Smooth muscle cell (in vitro differentiated cells): ENCODE measurements around the gene NOTCH4. TPM values are rescaled to one million over a fixed set of nuclear protein-coding genes. Genes with fewer than 3 reads are reported as not detected.

Source experiments
- DNase-seq: peaks from one replicate; lab custom pipeline; 2025; ENCODE audit not compliant: unreplicated experiment; lab: John Stamatoyannopoulos, UW
- H2AFZ ChIP-seq: fragments of 200-600 bp; sonication (generic); 2 replicates; pipeline ENCODE4 v1.6.0; 2016; ENCODE audit warnings: antibody characterized with exemption, low read depth, mild to moderate bottlenecking
- H3F3A ChIP-seq: fragments of 200-600 bp; sonication (generic); 2 replicates; pipeline ENCODE4 v1.6.0; 2017; ENCODE audit warnings: antibody characterized with exemption, low read depth
- H3K27ac ChIP-seq: fragments of 200-600 bp; sonication (generic); 2 replicates; pipeline ENCODE4 v1.5.1; 2016; ENCODE audit warnings: low read depth, mild to moderate bottlenecking
- H3K27me3 ChIP-seq: fragments of 200-600 bp; sonication (generic); 2 replicates; pipeline ENCODE4 v1.6.1; 2016; ENCODE audit warnings: low read depth, mild to moderate bottlenecking
- H3K36me3 ChIP-seq: fragments of 200-600 bp; sonication (generic); 2 replicates; pipeline ENCODE4 v1.5.1; 2016; ENCODE audit warnings: low read depth
- H3K4me1 ChIP-seq: fragments of 200-600 bp; sonication (generic); 2 replicates; pipeline ENCODE4 v1.5.1; 2016; ENCODE audit warnings: low read depth
- H3K4me2 ChIP-seq: fragments of 200-600 bp; sonication (generic); 2 replicates; pipeline ENCODE4 v1.6.0; 2016; ENCODE audit warnings: mild to moderate bottlenecking
- H3K4me3 ChIP-seq: fragments of 200-600 bp; sonication (generic); 2 replicates; pipeline ENCODE4 v1.5.1; 2016; ENCODE audit warnings: mild to moderate bottlenecking
- H3K79me2 ChIP-seq: fragments of 200-600 bp; sonication (generic); 2 replicates; pipeline ENCODE4 v1.6.0; 2016; ENCODE audit warnings: low read depth, mild to moderate bottlenecking
- H3K9ac ChIP-seq: fragments of 200-600 bp; sonication (generic); 2 replicates; pipeline ENCODE4 v1.6.0; 2016; ENCODE audit warnings: low read depth
- H3K9me3 ChIP-seq: fragments of 200-600 bp; sonication (generic); replicated peaks from 2 replicates; pipeline ENCODE4 v1.5.1; 2016; ENCODE audit warnings: low read depth
- H4K20me1 ChIP-seq: fragments of 200-600 bp; sonication (generic); 2 replicates; pipeline ENCODE4 v1.6.0; 2016; ENCODE audit warnings: low read depth
- WGBS: methylation state at CpG from one replicate; pipeline ENCODE4 v1.1.7; 2016; ENCODE audit warnings: low lambda C conversion rate; 5-methylcytosine and 5-hydroxymethylcytosine counted together
- polyA plus RNA-seq: library from polyadenylated mRNA; unstranded; fragments of >200 nt; fragmentation: Nextera tagmentation; extraction: Ambion mirVana; gene quantifications from 2 replicates; pipeline ENCODE4 v1.2.1, GENCODE V29; 2016
- total RNA-seq: library from RNA; depleted of rRNA; stranded (reverse); fragments of >200 nt; gene quantifications from 2 replicates; pipeline ENCODE4 v1.2.3, GENCODE V29; 2014
- TF ChIP-seq, protein P1 (sequence below): fragments of 200-600 bp; sonication (generic); IDR thresholded peaks from 2 replicates; pipeline ENCODE4 v1.5.1; 2017; ENCODE audit warnings: borderline replicate concordance, mild to moderate bottlenecking, antibody characterized with exemption; ENCODE audit not compliant: insufficient read depth, poor library complexity, severe bottlenecking

NOTCH4 gene
- total and polyA plus RNA-seq, 2 experiments from 2014 or later = 0.54 to 1.6 TPM

DNA sequence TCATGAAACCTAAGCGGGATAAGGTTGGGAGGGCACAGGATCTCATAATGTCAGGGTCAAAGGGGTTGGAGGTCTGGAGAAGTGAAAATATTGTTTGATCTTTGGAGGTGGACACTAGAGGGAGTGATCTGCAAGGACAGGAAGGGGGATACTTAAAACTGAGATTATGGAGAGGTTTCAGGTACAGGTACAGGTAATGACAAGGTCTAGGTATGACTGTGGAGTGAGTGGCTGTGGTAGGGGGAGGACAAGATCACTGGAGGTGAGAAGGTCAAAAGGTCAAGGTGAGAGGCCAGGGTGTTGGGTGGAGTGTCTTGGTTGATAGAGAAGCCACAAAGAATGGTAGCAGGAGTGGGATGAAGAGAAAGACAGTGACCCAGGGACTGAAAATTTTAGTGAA lies 16.8 kb upstream of the NOTCH4 start:
- Histone ChIP-seq H3K27ac (no peak overlapping the region), H3K27me3 (no peaks in the 10 kb centered on the region), H3K9ac (no peak overlapping the region), H2AFZ (no peak overlapping the region), H3F3A (no peaks in the 10 kb centered on the region), H3K9me3 (no peaks in the 10 kb centered on the region), H3K4me3 (no peak overlapping the region), H3K4me2 (no peak overlapping the region), H4K20me1 (no peaks in the 10 kb centered on the region), H3K79me2 (no peaks in the 10 kb centered on the region), H3K36me3 (no peaks in the 10 kb centered on the region), H3K4me1 (peaks cover 3% of the 10 kb centered on the region)
- 95% methylated on average over 1 of the region's 1 CpG for WGBS
- DNase-seq = no peak
- TF ChIP-seq, protein P1, sequence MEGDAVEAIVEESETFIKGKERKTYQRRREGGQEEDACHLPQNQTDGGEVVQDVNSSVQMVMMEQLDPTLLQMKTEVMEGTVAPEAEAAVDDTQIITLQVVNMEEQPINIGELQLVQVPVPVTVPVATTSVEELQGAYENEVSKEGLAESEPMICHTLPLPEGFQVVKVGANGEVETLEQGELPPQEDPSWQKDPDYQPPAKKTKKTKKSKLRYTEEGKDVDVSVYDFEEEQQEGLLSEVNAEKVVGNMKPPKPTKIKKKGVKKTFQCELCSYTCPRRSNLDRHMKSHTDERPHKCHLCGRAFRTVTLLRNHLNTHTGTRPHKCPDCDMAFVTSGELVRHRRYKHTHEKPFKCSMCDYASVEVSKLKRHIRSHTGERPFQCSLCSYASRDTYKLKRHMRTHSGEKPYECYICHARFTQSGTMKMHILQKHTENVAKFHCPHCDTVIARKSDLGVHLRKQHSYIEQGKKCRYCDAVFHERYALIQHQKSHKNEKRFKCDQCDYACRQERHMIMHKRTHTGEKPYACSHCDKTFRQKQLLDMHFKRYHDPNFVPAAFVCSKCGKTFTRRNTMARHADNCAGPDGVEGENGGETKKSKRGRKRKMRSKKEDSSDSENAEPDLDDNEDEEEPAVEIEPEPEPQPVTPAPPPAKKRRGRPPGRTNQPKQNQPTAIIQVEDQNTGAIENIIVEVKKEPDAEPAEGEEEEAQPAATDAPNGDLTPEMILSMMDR = no peak

GRCh38 chr6:32239462-32239861 lies 15.6 kb upstream of the NOTCH4 start:
- 88% methylated on average over 2 of the region's 2 CpGs for WGBS
- DNase-seq = no peak
- H3K4me2 ChIP-seq = no peak overlapping the region
- H3K27me3 ChIP-seq = no peaks in the 10 kb centered on the region
- no peaks in the 10 kb centered on the region for H3F3A ChIP-seq
- no peak overlapping the region for H3K4me3 ChIP-seq
- H4K20me1 ChIP-seq = no peaks in the 10 kb centered on the region
- no peak overlapping the region for H2AFZ ChIP-seq
- no peak overlapping the region for H3K9ac ChIP-seq
- no peaks in the 10 kb centered on the region for H3K9me3 ChIP-seq
- no peak overlapping the region for H3K27ac ChIP-seq
- TF ChIP-seq, protein P1 = no peak
- no peaks in the 10 kb centered on the region for H3K79me2 ChIP-seq
- no peaks in the 10 kb centered on the region for H3K36me3 ChIP-seq
- no peaks in the 10 kb centered on the region for H3K4me1 ChIP-seq

- no peak overlapping the region for H3K9ac ChIP-seq
- TF ChIP-seq, protein P1 = no peak
- no peak overlapping the region for H3K4me3 ChIP-seq
- H3K36me3 ChIP-seq = no peaks in the 10 kb centered on the region
- H3K79me2 ChIP-seq = no peaks in the 10 kb centered on the region
- H4K20me1 ChIP-seq = no peaks in the 10 kb centered on the region
- H3K4me2 ChIP-seq = no peak overlapping the region
- no peak for DNase-seq
- no peaks in the 10 kb centered on the region for H3K9me3 ChIP-seq
- H3K27me3 ChIP-seq = no peaks in the 10 kb centered on the region
- no peaks in the 10 kb centered on the region for H3K4me1 ChIP-seq
- H2AFZ ChIP-seq = no peak overlapping the region
- H3F3A ChIP-seq = no peaks in the 10 kb centered on the region
- WGBS = 73% methylated on average over 4 of the region's 4 CpGs
- no peak overlapping the region for H3K27ac ChIP-seq
These were observed 11.1 kb upstream of the NOTCH4 start for GRCh38 chr6:32234934-32235333.

GRCh38 chr6:32226434-32226833 lies 2.6 kb upstream of the NOTCH4 start:
- no peak overlapping the region for H2AFZ ChIP-seq
- H3K9me3 ChIP-seq = no peaks in the 10 kb centered on the region
- no peak overlapping the region for H3K9ac ChIP-seq
- no peaks in the 10 kb centered on the region for H3K36me3 ChIP-seq
- no peaks in the 10 kb centered on the region for H3F3A ChIP-seq
- H4K20me1 ChIP-seq = no peaks in the 10 kb centered on the region
- H3K4me3 ChIP-seq = no peak overlapping the region
- no peaks in the 10 kb centered on the region for H3K4me1 ChIP-seq
- TF ChIP-seq, protein P1 = no peak
- 92% methylated on average over 7 of the region's 7 CpGs for WGBS
- H3K79me2 ChIP-seq = no peaks in the 10 kb centered on the region
- no peak for DNase-seq
- H3K27ac ChIP-seq = no peak overlapping the region
- H3K27me3 ChIP-seq = peaks cover under 1% of the 10 kb centered on the region
- no peak overlapping the region for H3K4me2 ChIP-seq
